Stomach (tissue), 9 donors: ENCODE data around the gene MAOA. TPM values are rescaled to one million over a fixed set of nuclear protein-coding genes. Genes with fewer than 3 reads are reported as not detected.

Source experiments
- DNase-seq, 2 donors: peaks; one replicate each; pipeline versions ENCODE4 v3.0.0 to v3.0.0-alpha.2; 2013 to 2019
- H3K27ac ChIP-seq, 5 donors: fragments of 200-600 bp in 4 of 5; sonication (generic) in 4 of 5; one replicate each; pipeline ENCODE4 v1.5.1; 2013 to 2019; ENCODE audit warnings: mild to moderate bottlenecking in 1 of 5, moderate library complexity in 1 of 5
- H3K27me3 ChIP-seq, 3 donors: fragments of 200-600 bp; sonication (generic); one replicate each; pipeline ENCODE4 v1.5.1; 2017 to 2019; ENCODE audit warnings: mixed run types in 1 of 3
- H3K36me3 ChIP-seq, 4 donors: fragments of 200-600 bp; sonication (generic); 1 replicate in 3 of 4; 2 replicates in 1 of 4; pipeline ENCODE4 v1.5.1; 2016 to 2019
- H3K4me1 ChIP-seq, 4 donors: fragments of 200-600 bp; sonication (generic); one replicate each; pipeline ENCODE4 v1.5.1; 2016 to 2019
- H3K4me3 ChIP-seq, 4 donors: fragments of 200-600 bp; sonication (generic) in 3 of 4; one replicate each; pipeline ENCODE4 v1.5.1; 2016 to 2019; ENCODE audit warnings: mild to moderate bottlenecking in 1 of 4
- H3K9me3 ChIP-seq, 4 donors: fragments of 200-600 bp; sonication (generic); one replicate each; pipeline ENCODE4 v1.5.1; 2016 to 2019
- CTCF ChIP-seq, 7 experiments: fragments of 450-650 bp in 4 of 7; fragments of 200-600 bp in 3 of 7; sonication (generic) in 3 of 7; IDR thresholded peaks; one replicate each; pipeline ENCODE4 v1.5.1; 2016 to 2019; ENCODE audit warnings: antibody characterized with exemption in 7 of 7, control low read depth in 2 of 7, mild to moderate bottlenecking in 1 of 7
- EP300 ChIP-seq: sonication (generic); formaldehyde crosslinking; IDR thresholded peaks from one replicate; pipeline ENCODE4 v1.6.1; 2017; ENCODE audit warnings: antibody characterized with exemption
- POLR2A ChIP-seq, 4 donors: fragments of 450-650 bp; IDR thresholded peaks; one replicate each; pipeline ENCODE4 v1.6.1; 2016; ENCODE audit warnings: antibody characterized with exemption in 4 of 4, control low read depth in 2 of 4, mild to moderate bottlenecking in 1 of 4, moderate library complexity in 1 of 4
- POLR2AphosphoS5 ChIP-seq, 3 donors: sonication (generic); formaldehyde crosslinking; IDR thresholded peaks; one replicate each; pipeline ENCODE4 v1.6.1; 2016; ENCODE audit warnings: antibody characterized with exemption in 3 of 3
- WGBS, 5 donors: extraction: QIAGEN DNeasy Blood & Tissue Kit in 3 of 5; methylation state at CpG; one replicate each; pipeline versions ENCODE4 v1.1.5 to v1.1.7; 2013 to 2018; 5-methylcytosine and 5-hydroxymethylcytosine counted together
- intact Hi-C: fragments of 100-400 bp; cut with DNase I; formaldehyde crosslinking; loops from one replicate; pipeline ENCODE4 v1.15.1; 2023; ENCODE audit warnings: low total_unique reads
- polyA plus RNA-seq, 3 donors: library from polyadenylated mRNA; stranded (reverse); fragments of 200-250 nt; gene quantifications; one replicate each; pipeline ENCODE4 v1.2.3, GENCODE V29; 2013
- total RNA-seq, 5 donors: library from RNA; depleted of rRNA; stranded (reverse); fragments of >200 nt; gene quantifications; one replicate each; pipeline versions ENCODE4 v1.1.0 to v1.2.3, GENCODE V29; 2014 to 2016
- donor health status: healthy with polysubstance abuse.
- donor health status: Bipolar disorder and iron deficiency.
- donor health status: healthy.

The MAOA gene
- total and polyA plus RNA-seq, 8 donors, result 47.0 to 157 (median 81.1) TPM

GRCh38 chrX:43633081-43633480 is 23.0 kb upstream of the MAOA start:
- no peak for DNase-seq
- no peak for TF ChIP-seq EP300
- no peak overlapping the region for H3K4me3 ChIP-seq
- no peaks in the 10 kb centered on the region for H3K27me3 ChIP-seq
- intact Hi-C loops, result no loop called here
- WGBS, 5 donors, result 42 to 95% (median 79%) methylated on average over 1 of the region's 1 CpG
- H3K4me1 ChIP-seq, result no peaks in the 10 kb centered on the region
- no peaks in the 10 kb centered on the region for H3K36me3 ChIP-seq
- no peak overlapping the region for H3K27ac ChIP-seq
- no peaks in the 10 kb centered on the region for H3K9me3 ChIP-seq

GRCh38 chrX:43633757-43634156 is 22.3 kb upstream of the MAOA start:
- no peaks in the 10 kb centered on the region for H3K27me3 ChIP-seq
- no peaks in the 10 kb centered on the region for H3K36me3 ChIP-seq
- no peaks in the 10 kb centered on the region for H3K9me3 ChIP-seq
- no peak overlapping the region for H3K4me3 ChIP-seq
- H3K4me1 ChIP-seq, result no peaks in the 10 kb centered on the region
- 53 to 90% (median 63%) methylated on average over 3 of the region's 3 CpGs for WGBS, 5 donors
- TF ChIP-seq POLR2AphosphoS5 (IDR thresholded peaks at IDR 0.05) (no peak), EP300 (no peak), CTCF (IDR thresholded peaks at IDR 0.05) (no peak), POLR2A (IDR thresholded peaks at IDR 0.05) (no peak)
- H3K27ac ChIP-seq, result no peak overlapping the region
- DNase-seq, result no peak
- intact Hi-C loops, result no loop called here

GRCh38 chrX:43640482-43640881 is 15.6 kb upstream of the MAOA start:
- peaks cover 0 to 3% (median 0%) of the 10 kb centered on the region in 3 donors for H3K27me3 ChIP-seq
- intact Hi-C loops, result no loop called here
- no peak overlapping the region for H3K27ac ChIP-seq
- H3K4me3 ChIP-seq, result no peak overlapping the region
- H3K36me3 ChIP-seq, result no peaks in the 10 kb centered on the region
- WGBS, 5 donors, result 42 to 61% (median 52%) methylated on average over 5 of the region's 5 CpGs
- no peaks in the 10 kb centered on the region for H3K9me3 ChIP-seq
- H3K4me1 ChIP-seq, result no peaks in the 10 kb centered on the region
- TF ChIP-seq POLR2AphosphoS5 (IDR thresholded peaks at IDR 0.05), result no peak
- TF ChIP-seq CTCF (IDR thresholded peaks at IDR 0.05), result no peak
- TF ChIP-seq EP300, result no peak
- no peak for DNase-seq

- Histone ChIP-seq H3K27ac (no peak overlapping the region), H3K27me3 (peaks cover 0 to 3% (median 0%) of the 10 kb centered on the region in 3 donors), H3K4me1 (no peaks in the 10 kb centered on the region), H3K9me3 (no peaks in the 10 kb centered on the region), H3K4me3 (no peak overlapping the region), H3K36me3 (no peaks in the 10 kb centered on the region)
- no peak for DNase-seq
- TF ChIP-seq CTCF (IDR thresholded peaks at IDR 0.05), result no peak
- TF ChIP-seq POLR2AphosphoS5 (IDR thresholded peaks at IDR 0.05), result no peak
- no peak for TF ChIP-seq EP300
- no peak for TF ChIP-seq POLR2A (IDR thresholded peaks at IDR 0.05)
- intact Hi-C loops, result no loop called here
Observed at GRCh38 chrX:43641691-43642090, 14.4 kb upstream of the MAOA start.

GRCh38 chrX:43643201-43643600 is 12.9 kb upstream of the MAOA start:
- 78 to 95% (median 90%) methylated on average over 1 of the region's 1 CpG for WGBS, 5 donors
- H3K9me3 ChIP-seq, result no peaks in the 10 kb centered on the region

More at GRCh38 chrX:43643201-43643600, 12.9 kb upstream of the MAOA start:
- no peak for DNase-seq
- H3K4me1 ChIP-seq, result no peaks in the 10 kb centered on the region
- H3K4me3 ChIP-seq, result no peak overlapping the region
- TF ChIP-seq CTCF (IDR thresholded peaks at IDR 0.05), result no peak
- no peak for TF ChIP-seq POLR2AphosphoS5 (IDR thresholded peaks at IDR 0.05)
- no peak for TF ChIP-seq EP300
- TF ChIP-seq POLR2A (IDR thresholded peaks at IDR 0.05), result no peak
- intact Hi-C loops, result no loop called here
- H3K27ac ChIP-seq, result no peak overlapping the region
- peaks cover 0 to 3% (median 0%) of the 10 kb centered on the region in 3 donors for H3K27me3 ChIP-seq
- H3K36me3 ChIP-seq, result no peaks in the 10 kb centered on the region
